ENCODE data around the gene PICK1.
"Not testable (repeated sequence)": the region's sequence is repeated elsewhere in the genome, so short reads cannot be mapped to it uniquely, and the experiment has no call there.

PICK1 gene

GRCh38 chr22:38074181-38075104 lies 17.2 kb downstream of the PICK1 start:
- no peak for DNase-seq (ENCODE audit: low spot score)

- DNase-seq (ENCODE audit: low spot score): no peak
Observed at GRCh38 chr22:38075105-38075825, 18.1 kb downstream of the PICK1 start.

DNA sequence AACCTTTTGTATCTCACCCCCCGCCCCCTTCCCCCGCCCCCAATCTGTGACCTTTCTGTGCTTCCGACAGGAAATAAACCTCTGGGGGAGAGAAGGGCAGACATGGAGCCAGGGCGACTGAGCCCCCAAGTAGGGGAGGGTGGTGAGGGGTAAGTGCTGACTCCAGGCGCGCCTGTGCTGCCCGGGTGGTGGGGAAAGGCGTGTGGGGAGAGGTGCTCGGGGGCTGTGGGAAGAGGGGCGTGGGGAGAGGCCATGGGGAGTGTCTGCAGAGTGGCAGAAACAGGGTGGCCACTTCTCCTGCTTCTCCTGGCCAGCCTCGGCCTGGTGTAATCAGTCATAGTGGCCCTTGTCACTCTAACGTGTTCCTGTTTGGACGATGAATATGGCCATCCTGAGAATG lies 18.8 kb downstream of the PICK1 start:
- DNase-seq (ENCODE audit: low spot score): no peak

DNA sequence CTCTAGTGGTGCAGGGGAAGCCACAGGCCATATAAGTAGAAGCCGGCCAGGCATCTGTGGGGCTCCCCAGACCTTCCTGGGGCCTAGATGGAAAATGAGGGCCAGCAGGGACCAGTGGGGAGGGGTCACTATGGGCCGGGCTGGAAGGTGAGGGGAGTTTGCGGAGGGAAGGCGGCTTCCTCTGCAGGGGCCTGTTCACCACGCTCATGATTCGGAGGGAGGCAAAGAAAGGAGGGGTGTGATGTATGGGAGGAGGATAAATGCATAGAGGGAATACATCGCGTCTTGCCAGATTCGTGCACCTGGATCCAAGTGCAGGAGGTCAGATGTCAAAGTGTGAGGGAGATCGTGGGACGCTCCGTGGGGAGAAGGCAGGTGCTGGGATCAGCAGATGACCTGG lies 19.9 kb downstream of the PICK1 start:
- no peak for DNase-seq (ENCODE audit: low spot score)

- no peak for DNase-seq (ENCODE audit: low spot score)
Observed at GRCh38 chr22:38077595-38077994, 20.4 kb downstream of the PICK1 start.

GRCh38 chr22:38078046-38078840 lies 21.0 kb downstream of the PICK1 start:
- no peak for DNase-seq (ENCODE audit: low spot score)

DNA sequence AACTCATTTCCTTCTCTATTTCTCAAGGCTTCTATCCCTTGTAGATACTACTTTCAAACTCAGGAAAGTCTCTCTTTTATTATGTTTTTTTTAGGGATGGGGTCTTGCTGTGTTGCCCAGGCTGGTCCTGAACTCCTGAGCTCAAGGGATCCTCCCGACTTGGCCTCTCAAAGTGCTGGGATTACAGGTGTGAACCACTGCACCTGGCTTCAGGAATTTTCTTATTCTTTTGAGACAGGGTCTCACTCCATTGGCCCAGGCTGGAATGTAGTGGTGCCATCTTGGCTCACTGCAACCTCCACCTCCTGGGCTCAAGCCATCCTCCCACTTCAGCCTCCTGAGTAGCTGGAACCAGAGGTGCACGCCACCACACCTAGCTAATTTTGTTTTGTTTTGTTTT lies 22.0 kb downstream of the PICK1 start:
- not testable (repeated sequence) for DNase-seq (ENCODE audit: low spot score)

GRCh38 chr22:38079804-38080203 lies 22.6 kb downstream of the PICK1 start:
- no peak for DNase-seq (ENCODE audit: low spot score)

DNA sequence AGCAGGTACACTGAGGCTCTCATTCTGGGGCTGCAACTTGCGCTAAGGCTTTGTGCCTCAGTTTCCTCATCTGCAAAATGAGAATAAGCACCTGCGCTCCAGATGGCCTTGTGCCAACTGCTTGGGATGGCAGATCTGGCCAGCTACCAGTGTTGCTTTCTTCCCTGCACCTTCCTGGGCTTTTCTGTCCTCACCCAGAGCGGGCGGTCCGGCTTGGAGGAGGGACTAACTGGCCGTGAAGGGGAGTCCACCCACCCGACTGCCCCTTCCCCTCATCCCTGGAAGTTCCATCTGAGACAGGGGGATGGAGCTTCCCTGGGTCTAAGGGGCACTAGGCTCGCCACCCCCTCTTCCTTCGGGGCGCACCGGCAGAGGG lies 23.3 kb downstream of the PICK1 start:
- no peak for DNase-seq (ENCODE audit: low spot score)

GRCh38 chr22:38080850-38081635 lies 23.8 kb downstream of the PICK1 start:
- DNase-seq (ENCODE audit: low spot score): no peak

DNA sequence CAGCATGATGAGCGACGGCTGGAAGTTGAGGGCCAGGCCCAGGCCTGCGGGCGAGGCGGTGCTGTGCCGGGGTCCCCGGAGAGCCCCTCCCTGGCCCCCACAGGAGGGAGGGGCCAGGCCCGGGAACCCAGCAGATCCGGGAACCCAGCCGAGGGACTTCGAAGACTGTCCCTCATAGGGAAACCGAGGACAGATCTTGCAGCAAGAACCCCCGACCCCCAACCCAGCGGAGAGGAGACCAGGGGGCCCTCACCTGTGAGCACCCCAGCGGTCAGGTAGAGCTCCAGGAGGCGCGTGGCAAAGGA lies 24.4 kb downstream of the PICK1 start:
- DNase-seq (ENCODE audit: low spot score): no peak

DNA sequence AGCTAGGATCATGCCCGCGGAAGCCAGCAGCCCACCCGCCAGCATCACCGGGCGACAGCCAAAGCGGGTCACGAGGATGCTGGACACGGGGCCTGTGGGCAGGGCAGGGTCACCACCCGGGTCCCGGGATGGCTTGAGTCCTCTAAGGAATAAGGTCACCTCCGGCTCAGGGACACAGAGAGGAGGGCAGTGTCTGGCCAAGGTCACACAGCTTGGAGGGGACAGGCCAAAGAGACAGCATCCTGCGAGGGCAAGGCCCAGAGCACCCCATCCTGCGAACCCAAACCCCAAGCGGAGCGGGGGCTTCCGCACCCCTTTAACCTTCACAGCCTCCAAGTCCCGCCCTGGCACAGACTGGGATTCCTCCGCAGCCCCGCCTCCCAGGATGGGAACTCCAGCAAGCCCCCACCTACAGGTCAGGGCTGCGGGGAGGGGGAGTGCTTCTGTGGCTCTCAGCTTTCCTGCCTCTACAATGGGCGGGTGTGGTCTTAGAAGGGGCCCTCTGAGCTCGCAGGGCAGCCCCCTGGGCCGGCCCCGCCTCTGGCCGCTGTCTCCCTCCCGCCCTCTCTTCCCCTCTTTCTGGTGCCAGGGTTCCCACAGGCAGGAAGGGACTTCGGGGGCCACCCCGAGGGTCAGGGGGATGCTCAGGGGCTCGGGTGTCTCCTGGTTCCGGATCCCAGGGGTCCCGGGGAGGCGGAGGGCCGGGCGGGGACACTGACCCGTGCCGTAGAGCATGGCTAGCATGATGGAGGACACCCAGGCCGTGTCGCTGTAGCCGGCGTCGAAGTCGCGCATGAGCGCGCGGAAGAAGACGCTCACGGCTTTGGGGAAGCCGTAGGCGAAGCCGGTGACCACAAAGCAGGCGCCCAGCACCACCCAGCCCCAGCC lies 25.0 kb downstream of the PICK1 start:
- no peak for DNase-seq (ENCODE audit: low spot score)

DNA sequence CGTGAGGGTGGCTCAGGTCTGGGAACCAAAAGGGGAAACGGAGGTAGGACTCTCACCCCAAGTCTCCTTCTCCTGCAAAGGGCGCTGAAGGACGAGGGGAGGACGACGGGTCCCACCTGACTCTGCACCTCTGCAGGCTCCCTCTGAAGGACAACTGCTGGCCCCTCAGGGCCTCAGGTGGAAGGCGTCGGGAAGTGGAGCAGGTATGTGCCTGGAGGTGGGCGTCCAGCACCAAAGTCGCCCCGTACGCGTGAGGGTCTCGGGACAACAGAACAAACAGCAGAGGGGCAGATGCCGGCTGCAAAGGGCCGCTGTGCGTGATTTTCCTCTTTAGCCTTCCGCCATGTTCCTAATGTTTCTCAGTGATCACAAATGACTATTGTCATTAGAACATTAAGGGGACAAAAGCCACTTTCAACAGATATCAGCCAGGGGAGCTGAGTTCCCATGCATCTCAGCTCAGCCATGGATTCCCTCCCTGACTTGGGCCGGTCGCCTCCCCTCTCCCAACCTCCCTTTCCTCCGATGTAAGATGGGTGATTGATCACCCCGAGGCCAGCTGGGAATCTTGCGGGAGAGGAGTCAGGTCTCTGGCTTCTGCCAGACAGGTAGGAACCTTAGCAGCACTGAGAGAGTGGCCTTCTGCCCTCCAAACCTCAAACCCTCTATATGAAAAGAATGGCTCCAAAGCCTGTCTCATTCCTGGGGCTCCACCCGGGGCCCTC lies 25.9 kb downstream of the PICK1 start:
- no peak for DNase-seq (ENCODE audit: low spot score)

- DNase-seq (ENCODE audit: low spot score): no peak
Observed at GRCh38 chr22:38083931-38084631, 26.9 kb downstream of the PICK1 start, which contains the start of gene SLC16A8. Gene SLC16A8, minus strand, starts transcription at chr22:38084184. Its CDS starts 1,311 bp downstream, at chr22:38082873.

DNA sequence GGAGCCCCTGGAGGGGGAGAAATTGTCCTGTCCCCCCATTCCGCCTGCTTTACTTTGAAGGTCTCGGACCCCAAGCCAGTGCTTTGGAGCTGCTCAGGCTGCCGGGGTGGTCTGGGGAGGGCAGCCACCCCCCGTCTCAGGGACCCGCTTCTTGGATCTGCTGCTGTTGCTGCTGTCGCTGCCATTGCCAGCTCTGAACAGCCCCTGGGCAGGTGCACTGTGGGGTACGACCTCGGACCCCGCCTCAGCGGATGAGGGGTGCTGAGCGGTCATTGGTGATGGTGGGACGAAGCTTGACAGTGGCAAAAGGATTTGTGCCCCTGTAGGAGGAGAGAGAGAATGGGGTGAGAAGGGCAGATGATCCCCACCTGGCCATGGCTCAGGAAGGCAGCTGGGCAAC lies 27.9 kb downstream of the PICK1 start:
- no peak for DNase-seq (ENCODE audit: low spot score)

DNA sequence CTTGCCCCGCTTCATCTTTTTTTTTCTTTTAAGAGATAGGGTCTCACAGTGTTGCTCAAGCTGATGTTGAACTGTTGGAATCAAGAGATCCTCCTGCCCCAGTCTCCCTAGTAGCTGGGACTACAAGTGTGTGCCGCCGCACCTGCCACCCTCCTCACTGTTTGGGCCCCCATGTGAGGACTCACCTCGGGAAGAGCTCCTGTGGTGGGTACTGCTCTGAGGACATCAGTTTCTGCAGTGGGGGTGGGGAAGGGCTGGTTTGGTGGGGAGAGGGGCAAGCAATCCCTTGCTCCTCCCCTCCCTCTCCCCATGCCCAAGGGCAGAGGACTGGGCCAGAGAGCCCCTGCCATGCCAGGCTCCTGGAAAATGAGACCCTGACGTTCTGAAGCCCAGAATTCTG lies 28.3 kb downstream of the PICK1 start:
- no peak for DNase-seq (ENCODE audit: low spot score)

DNA sequence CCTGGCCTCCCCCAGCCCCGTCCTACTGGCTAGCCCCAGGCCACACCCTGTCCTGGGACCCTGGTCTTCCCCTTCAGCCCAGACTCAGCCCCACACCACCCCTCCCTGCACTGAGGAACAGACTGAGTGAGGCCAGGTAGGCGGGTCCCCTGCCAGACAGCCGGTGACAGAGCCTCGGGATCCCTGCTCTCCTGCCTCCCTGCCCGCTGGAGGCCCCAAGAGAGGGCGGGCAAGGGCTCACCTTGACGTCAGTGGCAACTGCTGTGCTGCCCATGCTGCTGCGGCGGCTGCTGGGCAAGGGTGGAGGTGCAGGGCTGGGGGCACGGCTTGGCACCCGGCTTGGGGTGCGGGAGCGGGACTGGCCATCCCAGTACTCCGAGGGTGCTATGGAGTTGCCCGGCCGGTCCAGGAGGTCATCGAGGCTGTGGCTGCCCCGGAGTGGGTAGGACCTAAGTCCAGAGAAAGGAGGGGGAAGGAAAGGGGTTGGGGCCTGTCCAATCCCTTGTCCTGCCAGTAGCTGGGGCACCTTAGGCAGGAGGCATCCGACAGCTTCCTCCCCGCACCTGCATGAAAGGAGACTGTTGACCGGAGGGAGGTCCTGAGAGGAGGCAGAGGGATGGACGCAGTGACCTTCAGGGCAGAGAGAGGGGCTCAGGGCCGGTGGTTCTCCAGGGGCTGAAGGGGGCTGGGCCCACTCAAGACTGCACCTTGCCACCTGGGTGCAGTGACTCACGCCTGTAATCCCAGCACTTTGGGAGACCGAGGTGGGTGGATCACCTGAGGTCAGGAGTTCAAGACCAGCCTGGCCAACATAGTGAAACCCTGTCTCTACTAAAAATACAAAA lies 29.0 kb downstream of the PICK1 start:
- DNase-seq (ENCODE audit: low spot score): no peak

DNA sequence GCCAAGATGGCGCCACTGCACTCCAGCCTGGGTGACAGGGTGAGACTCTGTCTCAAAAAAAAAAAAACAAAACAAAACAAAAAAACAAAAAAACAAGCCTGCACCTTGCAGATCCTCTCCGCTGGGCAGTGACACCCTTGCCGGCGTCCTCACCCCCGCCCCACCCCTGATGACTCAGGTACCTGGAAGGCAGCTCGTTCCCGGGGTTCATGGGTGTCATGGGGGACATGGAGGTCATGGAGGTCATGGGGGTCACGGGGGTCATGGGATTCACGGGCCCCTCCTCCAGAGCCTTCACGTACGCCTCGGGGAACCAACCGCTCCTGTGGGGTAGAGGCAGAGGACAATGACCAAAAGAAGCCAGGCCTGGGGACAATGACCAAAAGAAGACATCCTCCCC lies 29.7 kb downstream of the PICK1 start:
- no peak for DNase-seq (ENCODE audit: low spot score)

GRCh38 chr22:38087855-38088254 lies 30.7 kb downstream of the PICK1 start:
- DNase-seq (ENCODE audit: low spot score): no peak
